Measurements from ENCODE around the gene NTNG1. TPM values are rescaled to one million over a fixed set of nuclear protein-coding genes. Genes with fewer than 3 reads are reported as not detected.

The NTNG1 gene
- total RNA-seq, 1 donor from 2014 or later = 0.79 TPM

DNA sequence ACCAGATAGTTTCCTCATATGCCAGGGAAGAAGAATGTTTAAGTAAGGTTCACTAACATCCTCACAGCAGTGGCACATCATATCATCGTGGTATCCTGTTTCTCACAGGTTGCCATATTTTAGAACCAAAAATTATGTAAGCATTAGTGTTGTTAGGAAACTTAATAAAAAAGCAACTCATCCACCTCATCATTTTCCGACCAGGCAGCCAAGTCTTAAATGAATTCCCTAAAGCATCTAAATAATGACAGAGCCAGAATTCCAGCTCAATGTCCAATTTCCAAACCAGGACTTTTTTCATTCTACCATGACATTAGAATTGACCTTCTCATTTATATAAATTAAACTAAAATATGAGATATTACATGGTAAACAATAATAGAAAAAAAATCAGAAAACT lies 272.7 kb downstream of the NTNG1 start:
- Histone ChIP-seq H3K27me3 (no peaks in the 10 kb centered on the region), H3K4me1 (no peaks in the 10 kb centered on the region), H4K20me1 (ENCODE audit: low read depth) (no peaks in the 10 kb centered on the region), H3K9ac (no peak overlapping the region), H3K9me3 (ENCODE audit: low read depth) (no peaks in the 10 kb centered on the region), H3K4me2 (no peak overlapping the region), H3K36me3 (no peaks in the 10 kb centered on the region), H2AFZ (replicated peaks) (no peak overlapping the region), H3K79me2 (ENCODE audit: low read depth) (no peaks in the 10 kb centered on the region), H3K4me3 (no peak overlapping the region), H3K27ac (no peak overlapping the region), H3F3A (ENCODE audit: low read depth) (no peaks in the 10 kb centered on the region)
- no peaks in the 10 kb centered on the region for H3K4me1 Mint-ChIP-seq
- TF ChIP-seq, protein P1, sequence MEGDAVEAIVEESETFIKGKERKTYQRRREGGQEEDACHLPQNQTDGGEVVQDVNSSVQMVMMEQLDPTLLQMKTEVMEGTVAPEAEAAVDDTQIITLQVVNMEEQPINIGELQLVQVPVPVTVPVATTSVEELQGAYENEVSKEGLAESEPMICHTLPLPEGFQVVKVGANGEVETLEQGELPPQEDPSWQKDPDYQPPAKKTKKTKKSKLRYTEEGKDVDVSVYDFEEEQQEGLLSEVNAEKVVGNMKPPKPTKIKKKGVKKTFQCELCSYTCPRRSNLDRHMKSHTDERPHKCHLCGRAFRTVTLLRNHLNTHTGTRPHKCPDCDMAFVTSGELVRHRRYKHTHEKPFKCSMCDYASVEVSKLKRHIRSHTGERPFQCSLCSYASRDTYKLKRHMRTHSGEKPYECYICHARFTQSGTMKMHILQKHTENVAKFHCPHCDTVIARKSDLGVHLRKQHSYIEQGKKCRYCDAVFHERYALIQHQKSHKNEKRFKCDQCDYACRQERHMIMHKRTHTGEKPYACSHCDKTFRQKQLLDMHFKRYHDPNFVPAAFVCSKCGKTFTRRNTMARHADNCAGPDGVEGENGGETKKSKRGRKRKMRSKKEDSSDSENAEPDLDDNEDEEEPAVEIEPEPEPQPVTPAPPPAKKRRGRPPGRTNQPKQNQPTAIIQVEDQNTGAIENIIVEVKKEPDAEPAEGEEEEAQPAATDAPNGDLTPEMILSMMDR (IDR thresholded peaks at IDR 0.05) = no peak
- TF ChIP-seq EZH2phosphoT487 (IDR thresholded peaks at IDR 0.05) = no peak
- TF ChIP-seq EZH2 (IDR thresholded peaks at IDR 0.05) = no peak
- H3K36me3 Mint-ChIP-seq = no peaks in the 10 kb centered on the region
- no peaks in the 10 kb centered on the region for H3K27me3 Mint-ChIP-seq (ENCODE audit: insufficient read depth, low read depth)
- no peak overlapping the region for H3K4me3 Mint-ChIP-seq
- H3K9me3 Mint-ChIP-seq = no peaks in the 10 kb centered on the region
- DNase-seq (ENCODE audit: low spot score) = no peak
- H3K27ac Mint-ChIP-seq = no peak overlapping the region

GRCh38 chr1:107413951-107414350 lies 273.1 kb downstream of the NTNG1 start:
- H3K4me3 Mint-ChIP-seq = no peak overlapping the region
- no peaks in the 10 kb centered on the region for H3K36me3 Mint-ChIP-seq
- no peaks in the 10 kb centered on the region for H3K4me1 Mint-ChIP-seq
- no peaks in the 10 kb centered on the region for H3K36me3 ChIP-seq
- TF ChIP-seq EZH2 (IDR thresholded peaks at IDR 0.05) (no peak), EZH2phosphoT487 (IDR thresholded peaks at IDR 0.05) (no peak)
- TF ChIP-seq, protein P1 (IDR thresholded peaks at IDR 0.05) = no peak
- no peak overlapping the region for H3K4me2 ChIP-seq
- H3K79me2 ChIP-seq (ENCODE audit: low read depth) = no peaks in the 10 kb centered on the region
- H4K20me1 ChIP-seq (ENCODE audit: low read depth) = no peaks in the 10 kb centered on the region
- DNase-seq (ENCODE audit: low spot score) = no peak
- no peaks in the 10 kb centered on the region for H3K27me3 ChIP-seq
- no peak overlapping the region for H3K4me3 ChIP-seq
- H2AFZ ChIP-seq (replicated peaks) = no peak overlapping the region
- no peak overlapping the region for H3K9ac ChIP-seq
- H3K27ac Mint-ChIP-seq = no peak overlapping the region
- H3K27me3 Mint-ChIP-seq (ENCODE audit: insufficient read depth, low read depth) = no peaks in the 10 kb centered on the region
- no peaks in the 10 kb centered on the region for H3F3A ChIP-seq (ENCODE audit: low read depth)
- H3K9me3 ChIP-seq (ENCODE audit: low read depth) = no peaks in the 10 kb centered on the region
- H3K9me3 Mint-ChIP-seq = no peaks in the 10 kb centered on the region
- no peak overlapping the region for H3K27ac ChIP-seq
- H3K4me1 ChIP-seq = no peaks in the 10 kb centered on the region

DNA sequence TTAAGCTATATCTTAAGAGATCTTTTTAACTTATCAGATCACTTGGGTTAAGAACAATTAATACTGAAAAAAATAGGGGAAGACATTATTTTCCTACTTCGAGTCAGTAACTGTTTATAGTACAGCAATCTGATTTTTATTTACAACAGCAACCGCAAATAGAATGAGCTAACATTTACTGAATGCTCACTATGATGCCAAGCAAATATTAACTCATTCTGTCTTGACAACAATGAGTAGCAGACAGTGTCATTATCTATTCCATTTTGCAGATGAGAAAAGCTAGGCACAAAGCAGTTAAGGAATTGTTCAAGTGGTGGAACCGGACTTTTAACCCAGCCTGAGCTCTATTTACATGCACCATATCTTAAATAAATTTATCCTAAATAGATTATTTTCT lies 273.7 kb downstream of the NTNG1 start:
- no peaks in the 10 kb centered on the region for H3K36me3 Mint-ChIP-seq
- Histone ChIP-seq H4K20me1 (ENCODE audit: low read depth) (no peaks in the 10 kb centered on the region), H3K9me3 (ENCODE audit: low read depth) (no peaks in the 10 kb centered on the region), H3K4me2 (no peak overlapping the region), H2AFZ (replicated peaks) (no peak overlapping the region), H3K27me3 (no peaks in the 10 kb centered on the region), H3F3A (ENCODE audit: low read depth) (no peaks in the 10 kb centered on the region), H3K36me3 (no peaks in the 10 kb centered on the region), H3K27ac (no peak overlapping the region), H3K79me2 (ENCODE audit: low read depth) (no peaks in the 10 kb centered on the region), H3K4me1 (no peaks in the 10 kb centered on the region), H3K9ac (no peak overlapping the region), H3K4me3 (no peak overlapping the region)
- no peak overlapping the region for H3K27ac Mint-ChIP-seq
- no peak for DNase-seq (ENCODE audit: low spot score)
- H3K27me3 Mint-ChIP-seq (ENCODE audit: insufficient read depth, low read depth) = no peaks in the 10 kb centered on the region
- no peak overlapping the region for H3K4me3 Mint-ChIP-seq
- no peaks in the 10 kb centered on the region for H3K9me3 Mint-ChIP-seq
- TF ChIP-seq EZH2phosphoT487 (IDR thresholded peaks at IDR 0.05) (no peak), EZH2 (IDR thresholded peaks at IDR 0.05) (no peak)
- TF ChIP-seq, protein P1 (IDR thresholded peaks at IDR 0.05) = no peak
- H3K4me1 Mint-ChIP-seq = no peaks in the 10 kb centered on the region

Data from neural progenitor cell (in vitro differentiated cells).